CD4-positive, alpha-beta T cell (primary cell): ENCODE data around the gene TXN. TPM values are rescaled to one million over a fixed set of nuclear protein-coding genes. Genes with fewer than 3 reads are reported as not detected.

Experiments
- ATAC-seq: fragments of 200-7000 bp; cut with Tn5 transposase; one replicate; pipeline ENCODE4 v1.10.0; 2022; ENCODE audit warnings: mild to moderate bottlenecking; ENCODE audit not compliant: poor library complexity
- CTCF ChIA-PET: fragments of 350-600 bp; sonication (Branson Sonifier 250); formaldehyde crosslinking; loops from one replicate; lab custom pipeline; 2021; ENCODE audit warnings: antibody characterized with exemption, inconsistent platforms; lab: Charles Lee
- POLR2A ChIA-PET: fragments of 350-600 bp; sonication (Branson Sonifier 250); formaldehyde crosslinking; loops from one replicate; lab custom pipeline; 2021; ENCODE audit warnings: antibody characterized with exemption, inconsistent platforms; lab: Charles Lee
- DNase-seq, 14 experiments: peaks; one replicate each; pipeline ENCODE4 v3.0.0-alpha.2; 2013 to 2020; ENCODE audit warnings: mixed read lengths in 2 of 14
- H3K27ac ChIP-seq, 2 donors: one replicate each; pipeline versions ENCODE4 v1.5.1 to v1.7.0; 2013; ENCODE audit warnings: low read length in 2 of 2, low read depth in 1 of 2, mild to moderate bottlenecking in 1 of 2
- H3K27me3 ChIP-seq, 2 experiments: 1 replicate in 1 of 2; 2 replicates in 1 of 2; pipeline versions ENCODE4 v1.6.1 to v1.7.0; 2013; ENCODE audit warnings: low read length in 2 of 2, control low read depth in 1 of 2, mild to moderate bottlenecking in 1 of 2, moderate library complexity in 1 of 2; ENCODE audit not compliant: insufficient read depth in 2 of 2, control insufficient read depth in 1 of 2
- H3K36me3 ChIP-seq: one replicate; pipeline ENCODE4 v1.6.1; 2013; ENCODE audit warnings: low read length, control low read depth; ENCODE audit not compliant: insufficient read depth
- H3K4me1 ChIP-seq: one replicate; pipeline ENCODE4 v1.6.1; 2013; ENCODE audit warnings: low read length, control low read depth; ENCODE audit not compliant: insufficient read depth
- H3K4me3 ChIP-seq: one replicate; pipeline ENCODE4 v1.5.1; 2013; ENCODE audit warnings: mild to moderate bottlenecking, low read length, moderate library complexity
- H3K9me3 ChIP-seq, 2 experiments: 1 replicate in 1 of 2; 2 replicates in 1 of 2; pipeline versions ENCODE4 v1.6.1 to v1.7.0; 2013; ENCODE audit warnings: low read length in 2 of 2, mild to moderate bottlenecking in 2 of 2, control low read depth in 1 of 2, moderate library complexity in 1 of 2; ENCODE audit not compliant: control insufficient read depth in 1 of 2, insufficient read depth in 1 of 2
- H3K27ac Mint-ChIP-seq: one replicate; pipeline ENCODE4 v1.8.0; 2020; ENCODE audit warnings: mixed read lengths
- H3K27me3 Mint-ChIP-seq: one replicate; pipeline ENCODE4 v1.8.0; 2021; ENCODE audit warnings: mixed read lengths
- H3K36me3 Mint-ChIP-seq: one replicate; pipeline ENCODE4 v1.8.0; 2021; ENCODE audit warnings: low read depth, mixed read lengths
- H3K4me1 Mint-ChIP-seq: one replicate; pipeline ENCODE4 v1.8.0; 2021; ENCODE audit warnings: low read depth, mixed read lengths
- H3K4me3 Mint-ChIP-seq: one replicate; pipeline ENCODE4 v1.8.0; 2020; ENCODE audit warnings: mild to moderate bottlenecking, mixed read lengths
- H3K9me3 Mint-ChIP-seq: one replicate; pipeline ENCODE4 v1.8.0; 2020; ENCODE audit warnings: mixed read lengths
- CTCF ChIP-seq: fragments of 200-600 bp; IDR thresholded peaks from one replicate; pipeline ENCODE4 v1.8.0; 2022; ENCODE audit warnings: antibody characterized with exemption, mild to moderate bottlenecking
- intact Hi-C, 2 experiments: fragments of 100-400 bp; cut with DNase I in 1 of 2; cut with micrococcal nuclease in 1 of 2; formaldehyde crosslinking; loops; one replicate each; pipeline versions ENCODE4 v1.15.1 to v1.9.0; 2023 to 2025; cut with DNase I, micrococcal nuclease
- total RNA-seq, 174 experiments: library from RNA in 2 of 174; stranded (reverse) in 2 of 174; gene quantifications; one replicate each; pipeline ENCODE4 v1.2.3 and lab custom pipeline; 2021 to 2026

The TXN gene
- total RNA-seq, 2 experiments from 2014 or later = 31.5 to 35.1 TPM

GRCh38 chr9:110293248-110293647, 36.9 kb upstream of the TXN start:
- POLR2A ChIA-PET = no interaction called here
- Mint-ChIP-seq H3K27me3 (no peaks in the 10 kb centered on the region), H3K36me3 (no peaks in the 10 kb centered on the region), H3K9me3 (no peaks in the 10 kb centered on the region), H3K4me3 (no peak overlapping the region), H3K4me1 (no peaks in the 10 kb centered on the region), H3K27ac (no peak overlapping the region)
- no peak for ATAC-seq
- Histone ChIP-seq H3K9me3 (no peaks in the 10 kb centered on the region), H3K27me3 (no peaks in the 10 kb centered on the region), H3K4me3 (no peak overlapping the region), H3K27ac (no peak overlapping the region), H3K36me3 (no peaks in the 10 kb centered on the region), H3K4me1 (no peaks in the 10 kb centered on the region)
- intact Hi-C loops = no loop called here
- no peak for DNase-seq
- no peak for TF ChIP-seq CTCF
- CTCF ChIA-PET = no interaction called here

GRCh38 chr9:110291921-110292557, 35.7 kb upstream of the TXN start:
- Histone ChIP-seq H3K36me3 (no peaks in the 10 kb centered on the region), H3K27me3 (no peaks in the 10 kb centered on the region), H3K9me3 (no peaks in the 10 kb centered on the region), H3K4me3 (no peak overlapping the region), H3K4me1 (no peaks in the 10 kb centered on the region), H3K27ac (no peak overlapping the region)
- H3K4me1 Mint-ChIP-seq = no peaks in the 10 kb centered on the region
- ATAC-seq = no peak
- intact Hi-C loops = no loop called here
- no peaks in the 10 kb centered on the region for H3K9me3 Mint-ChIP-seq
- ChIA-PET POLR2A (no interaction called here), CTCF (no interaction called here)
- no peaks in the 10 kb centered on the region for H3K27me3 Mint-ChIP-seq
- no peak for TF ChIP-seq CTCF
- DNase-seq = no peak
- no peak overlapping the region for H3K27ac Mint-ChIP-seq
- H3K36me3 Mint-ChIP-seq = no peaks in the 10 kb centered on the region
- H3K4me3 Mint-ChIP-seq = no peak overlapping the region

GRCh38 chr9:110290001-110290400, 33.7 kb upstream of the TXN start:
- H3K9me3 Mint-ChIP-seq = no peaks in the 10 kb centered on the region
- Histone ChIP-seq H3K27ac (no peak overlapping the region), H3K36me3 (no peaks in the 10 kb centered on the region), H3K9me3 (no peaks in the 10 kb centered on the region), H3K4me3 (no peak overlapping the region), H3K27me3 (no peaks in the 10 kb centered on the region), H3K4me1 (no peaks in the 10 kb centered on the region)
- no peak overlapping the region for H3K27ac Mint-ChIP-seq
- intact Hi-C loops = no loop called here
- ATAC-seq (no peak), DNase-seq (no peak)
- H3K27me3 Mint-ChIP-seq = peaks cover 5% of the 10 kb centered on the region
- TF ChIP-seq CTCF = no peak
- ChIA-PET POLR2A (no interaction called here), CTCF (no interaction called here)
- H3K36me3 Mint-ChIP-seq = no peaks in the 10 kb centered on the region
- H3K4me1 Mint-ChIP-seq = no peaks in the 10 kb centered on the region
- no peak overlapping the region for H3K4me3 Mint-ChIP-seq
